A673 (cell line): Measurements from ENCODE around the gene TAAR5. TPM values are rescaled to one million over a fixed set of nuclear protein-coding genes. Genes with fewer than 3 reads are reported as not detected.

Source experiments
- BruUV-seq: library from RNA; stranded (reverse); fragments of 400-500 nt; replicated peaks from 2 replicates; lab custom pipeline; 2021; lab: Mats Ljungman, UMichigan
- CTCF ChIA-PET: fragments of 300-600 bp; sonication (Branson Sonifier 250); formaldehyde crosslinking; loops from one replicate; lab custom pipeline; 2022; ENCODE audit warnings: antibody characterized with exemption; lab: Charles Lee
- POLR2A ChIA-PET: fragments of 300-600 bp; sonication (Branson Sonifier 250); formaldehyde crosslinking; loops from one replicate; lab custom pipeline; 2022; ENCODE audit warnings: antibody characterized with exemption; ENCODE audit not compliant: low non-redundant PET; lab: Charles Lee
- DNase-seq: peaks from one replicate; pipeline ENCODE4 v3.0.0-alpha.2; 2015; ENCODE audit warnings: low spot score
- H3K27ac ChIP-seq: fragments of 200-600 bp; sonication (generic); 2 replicates; pipeline ENCODE4 v1.5.1; 2016; ENCODE audit warnings: mixed run types, low read depth, mild to moderate bottlenecking, mixed read lengths, antibody characterized with exemption, low read length; ENCODE audit not compliant: poor library complexity, severe bottlenecking
- H3K27me3 ChIP-seq: fragments of 200-600 bp; sonication (generic); replicated peaks from 2 replicates; pipeline ENCODE4 v1.6.1; 2017; ENCODE audit warnings: mixed run types, low read depth, mild to moderate bottlenecking, mixed read lengths, antibody characterized with exemption, low read length; ENCODE audit not compliant: insufficient read depth, poor library complexity
- H3K36me3 ChIP-seq: fragments of 200-600 bp; sonication (generic); 2 replicates; pipeline ENCODE4 v1.6.1; 2016; ENCODE audit warnings: mixed run types, mild to moderate bottlenecking, mixed read lengths, antibody characterized with exemption, low read length; ENCODE audit not compliant: insufficient read depth, poor library complexity, severe bottlenecking
- H3K4me1 ChIP-seq: fragments of 200-600 bp; sonication (generic); 2 replicates; pipeline ENCODE4 v1.6.1; 2017; ENCODE audit warnings: mixed run types, mild to moderate bottlenecking, mixed read lengths, antibody characterized with exemption, low read length; ENCODE audit not compliant: insufficient read depth, poor library complexity, severe bottlenecking
- H3K4me3 ChIP-seq: fragments of 200-600 bp; sonication (generic); 2 replicates; pipeline ENCODE4 v1.5.1; 2016; ENCODE audit warnings: low read depth, mixed run types, mild to moderate bottlenecking, mixed read lengths, low read length; ENCODE audit not compliant: poor library complexity, severe bottlenecking
- H3K9me3 ChIP-seq: fragments of 200-600 bp; sonication (generic); 2 replicates; pipeline ENCODE4 v1.6.1; 2016; ENCODE audit warnings: mixed run types, low read depth, mild to moderate bottlenecking, mixed read lengths, antibody characterized with exemption, low read length; ENCODE audit not compliant: poor library complexity, severe bottlenecking
- CTCF ChIP-seq: fragments of 300-800, 200-600 bp; sonication (generic); conservative IDR thresholded peaks from 2 replicates; pipeline ENCODE4 v1.5.1; 2017; ENCODE audit warnings: low read depth, mild to moderate bottlenecking, antibody characterized with exemption, low read length, moderate library complexity, mixed read lengths
- EZH2 ChIP-seq: fragments of 200-600 bp; sonication (generic); IDR thresholded peaks from 2 replicates; pipeline ENCODE4 v1.6.1; 2017; ENCODE audit warnings: borderline replicate concordance, low read depth, mild to moderate bottlenecking, mixed read lengths, antibody characterized with exemption, low read length; ENCODE audit not compliant: poor library complexity, severe bottlenecking
- intact Hi-C: fragments of 100-400 bp; cut with micrococcal nuclease; formaldehyde crosslinking; loops from one replicate; pipeline ENCODE4 v1.10.0; 2022; ENCODE audit not compliant: unreplicated experiment
- total RNA-seq: library from RNA; stranded (reverse); gene quantifications from 2 replicates; pipeline ENCODE4 v1.2.3, GENCODE V29; 2021

TAAR5 gene
- total RNA-seq, 1 experiment from 2014 or later: not detected

GRCh38 chr6:132612449-132613108 is 23.0 kb upstream of the TAAR5 start:
- intact Hi-C loops: no loop called here
- BruUV-seq: no TSS peak
- TF ChIP-seq EZH2: no peak
- no peak for TF ChIP-seq CTCF
- DNase-seq: no peak
- H3K27ac ChIP-seq: no peak overlapping the region
- no peaks in the 10 kb centered on the region for H3K4me1 ChIP-seq
- no peak overlapping the region for H3K4me3 ChIP-seq
- POLR2A ChIA-PET: no interaction called here
- peaks cover 8% of the 10 kb centered on the region for H3K27me3 ChIP-seq
- no peaks in the 10 kb centered on the region for H3K36me3 ChIP-seq
- H3K9me3 ChIP-seq: no peaks in the 10 kb centered on the region
- CTCF ChIA-PET: no interaction called here

GRCh38 chr6:132611616-132612015 is 22.1 kb upstream of the TAAR5 start:
- H3K36me3 ChIP-seq: no peaks in the 10 kb centered on the region
- intact Hi-C loops: no loop called here
- CTCF ChIA-PET: interaction anchor here (0.6 kb wide), 1 partner anchor 711 kb away, joined by 3 read pairs; no protein-coding TSS in a partner anchor
- POLR2A ChIA-PET: no interaction called here
- no peaks in the 10 kb centered on the region for H3K9me3 ChIP-seq
- no peak for DNase-seq
- H3K4me1 ChIP-seq: no peaks in the 10 kb centered on the region
- BruUV-seq: no TSS peak
- no peaks in the 10 kb centered on the region for H3K27me3 ChIP-seq
- no peak overlapping the region for H3K4me3 ChIP-seq
- H3K27ac ChIP-seq: no peak overlapping the region
- no peak for TF ChIP-seq EZH2
- TF ChIP-seq CTCF: no peak

DNA sequence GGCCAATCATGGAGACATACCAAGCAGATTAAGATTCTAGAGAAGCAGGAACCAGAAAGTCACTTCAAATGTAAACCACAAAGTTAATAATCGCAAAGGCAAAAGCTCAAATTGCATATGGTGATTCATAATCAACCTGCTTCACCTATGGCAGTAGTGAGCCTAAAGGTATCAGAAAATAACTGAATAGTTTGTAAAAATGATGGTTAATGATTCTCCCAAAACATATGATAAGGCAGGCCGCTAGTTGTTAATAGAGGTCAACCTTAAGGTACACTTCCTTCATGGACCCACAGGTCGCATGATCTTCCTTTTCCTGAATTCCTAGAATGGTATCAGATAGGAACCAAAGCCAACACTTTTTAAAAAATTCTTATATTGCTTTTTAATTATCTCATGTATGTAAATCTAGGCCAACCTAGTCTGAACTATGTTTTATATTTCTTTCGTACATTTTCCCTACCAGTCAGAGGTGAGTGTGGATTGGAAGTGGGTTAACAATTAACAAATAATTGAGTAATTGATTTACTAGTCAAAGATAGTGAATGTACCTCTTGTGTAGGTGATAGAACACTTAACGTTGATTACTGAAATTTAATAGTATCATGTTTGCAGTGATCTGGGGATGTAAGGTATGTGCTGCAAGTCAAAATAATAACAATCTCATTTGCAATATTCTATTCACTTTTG is 18.1 kb upstream of the TAAR5 start:
- H3K4me3 ChIP-seq: no peak overlapping the region
- ChIA-PET POLR2A (no interaction called here), CTCF (no interaction called here)
- TF ChIP-seq CTCF: no peak
- no peak for TF ChIP-seq EZH2
- no peak overlapping the region for H3K27ac ChIP-seq
- H3K9me3 ChIP-seq: no peaks in the 10 kb centered on the region
- H3K27me3 ChIP-seq: no peaks in the 10 kb centered on the region
- H3K4me1 ChIP-seq: no peaks in the 10 kb centered on the region
- BruUV-seq: no TSS peak
- intact Hi-C loops: no loop called here
- no peak for DNase-seq
- no peaks in the 10 kb centered on the region for H3K36me3 ChIP-seq
